GM21619 (cell line): Measurements from ENCODE around the gene PSD2.

Experiments
- ATAC-seq: cut with Tn5 transposase; IDR thresholded peaks from one replicate; pipeline ENCODE4 v1.9.1; 2021; ENCODE audit not compliant: unreplicated experiment

PSD2 gene

DNA sequence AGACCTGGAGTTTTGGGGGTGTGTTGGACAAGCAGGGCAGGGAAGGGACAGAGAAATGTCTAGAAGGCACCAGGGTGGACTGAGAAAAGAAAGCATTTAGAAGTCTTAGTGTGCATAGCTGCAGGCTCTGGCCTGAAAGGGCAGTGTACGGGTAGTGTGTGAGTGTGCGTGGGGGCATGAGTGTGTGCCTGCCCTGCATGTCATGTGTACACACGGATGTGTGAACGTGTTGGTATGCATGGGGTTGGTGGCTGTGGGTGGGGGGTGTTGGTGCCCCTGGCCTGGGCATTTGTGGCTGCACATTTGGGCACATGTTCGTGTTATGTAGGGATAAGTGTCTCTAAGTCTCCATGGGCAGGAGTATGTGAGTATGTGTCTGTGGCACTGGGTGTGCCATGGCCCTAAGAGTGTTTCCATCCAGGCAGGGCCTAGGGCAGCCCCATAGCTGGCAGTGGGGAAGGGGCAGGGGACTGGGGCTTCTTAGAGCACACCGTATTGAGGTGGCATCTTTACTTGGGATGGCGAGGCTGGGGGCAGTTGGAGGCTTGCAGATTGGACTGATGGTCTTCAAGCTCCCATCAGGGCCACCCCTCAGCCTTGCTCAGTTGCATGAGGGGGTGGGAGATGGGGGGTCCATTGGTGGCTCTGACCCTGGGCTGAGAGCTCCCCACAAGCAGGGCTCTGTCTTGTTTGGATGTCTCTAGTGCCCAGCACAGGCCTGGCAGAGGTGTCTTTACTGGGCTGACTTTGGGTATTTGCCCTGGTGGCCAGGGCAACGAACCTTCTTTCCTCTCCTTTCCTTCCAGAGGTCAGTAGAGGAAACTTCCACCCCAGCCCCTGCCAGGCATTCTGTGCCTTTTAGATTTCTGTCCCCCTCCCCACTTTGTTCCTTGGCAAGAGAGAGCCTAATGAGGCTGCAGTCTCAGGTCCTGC is 15.0 kb downstream of the PSD2 start:
- no peak for ATAC-seq

DNA sequence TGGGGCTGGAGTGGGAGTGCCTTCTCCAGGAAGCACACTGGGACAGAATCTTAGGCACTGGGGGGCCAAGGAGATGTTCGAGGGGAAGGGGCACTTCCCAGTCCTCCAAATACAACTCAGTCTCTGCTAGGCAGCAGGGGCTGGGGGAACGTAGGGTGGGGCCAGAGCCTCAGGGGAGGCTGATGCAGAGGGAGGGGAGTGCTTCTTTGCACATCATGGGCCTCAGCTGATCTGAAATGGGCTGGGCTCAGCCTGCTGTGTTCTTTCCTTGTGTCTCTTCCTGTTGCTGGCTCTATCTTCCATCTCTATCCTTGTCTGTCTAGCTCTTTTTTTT is 15.6 kb downstream of the PSD2 start:
- ATAC-seq = no peak

DNA sequence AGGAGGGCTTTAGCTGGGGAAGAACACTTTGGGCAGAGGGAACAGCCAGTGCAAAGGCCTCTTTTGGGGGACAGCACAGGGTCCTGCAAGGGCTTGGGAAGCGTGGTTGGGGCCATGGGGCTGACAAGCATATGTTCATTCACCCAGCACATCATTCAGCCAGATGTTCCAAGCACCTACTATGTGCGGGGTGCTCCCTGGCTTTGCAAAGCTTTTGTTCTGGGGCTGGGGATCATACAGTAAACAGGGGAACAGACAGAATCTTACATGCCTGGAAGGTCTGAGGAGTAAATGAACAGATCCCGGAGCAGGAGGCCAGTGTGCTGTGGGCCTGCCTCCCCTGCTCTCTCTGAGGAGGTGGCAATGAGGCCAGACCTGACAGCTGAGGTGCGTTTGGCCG is 16.7 kb downstream of the PSD2 start:
- ATAC-seq = no peak

- no peak for ATAC-seq
Observed at GRCh38 chr5:139812836-139813805, 17.5 kb downstream of the PSD2 start.

DNA sequence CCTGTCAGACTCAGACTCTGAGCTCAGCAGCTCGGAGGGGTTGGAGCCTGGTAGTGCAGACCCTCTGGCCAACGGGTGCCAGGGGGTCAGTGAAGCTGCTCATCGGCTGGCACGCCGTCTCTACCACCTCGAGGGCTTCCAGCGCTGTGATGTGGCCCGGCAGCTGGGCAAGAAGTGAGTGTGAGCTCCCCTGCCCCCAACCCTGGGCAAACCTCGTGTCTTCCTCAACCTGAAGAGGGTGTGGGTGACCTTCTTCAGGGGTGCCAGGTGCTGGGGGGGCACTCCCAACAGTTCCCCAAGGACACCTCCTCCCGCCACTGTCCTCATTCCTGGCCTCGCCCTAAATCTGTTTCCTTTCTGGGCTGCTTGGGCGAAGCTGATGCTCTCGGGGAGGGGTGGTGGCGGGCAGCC is 18.6 kb downstream of the PSD2 start:
- no peak for ATAC-seq

DNA sequence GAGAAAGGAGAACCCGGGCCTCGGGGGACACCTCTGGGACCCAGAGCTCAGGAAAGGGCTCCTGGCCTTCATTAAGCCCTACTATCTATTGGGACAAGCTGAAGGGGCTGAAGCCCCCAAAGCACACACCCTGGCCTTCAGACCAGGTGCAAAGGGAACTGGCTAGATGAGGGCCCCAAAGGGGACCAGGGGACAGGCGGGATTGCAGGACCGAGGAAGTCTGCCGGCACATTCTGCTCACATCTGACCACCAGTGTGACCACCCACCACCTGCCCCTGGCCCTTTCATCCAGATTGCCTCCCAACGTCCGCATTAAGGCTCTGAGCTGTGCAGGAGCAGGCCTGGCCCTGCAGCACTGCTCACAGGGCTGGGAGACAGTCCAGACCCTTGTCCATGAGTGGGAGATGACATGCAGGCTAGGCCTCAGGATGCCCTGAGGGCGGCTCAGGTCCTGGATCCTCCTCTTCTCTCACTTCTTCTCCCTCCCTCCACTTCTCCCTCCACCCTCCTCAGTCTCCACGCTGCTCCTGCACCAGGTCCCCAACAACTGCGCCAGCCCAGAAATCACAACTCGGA is 19.2 kb downstream of the PSD2 start:
- ATAC-seq = no peak

GRCh38 chr5:139816566-139816965 is 21.0 kb downstream of the PSD2 start:
- ATAC-seq = no peak

DNA sequence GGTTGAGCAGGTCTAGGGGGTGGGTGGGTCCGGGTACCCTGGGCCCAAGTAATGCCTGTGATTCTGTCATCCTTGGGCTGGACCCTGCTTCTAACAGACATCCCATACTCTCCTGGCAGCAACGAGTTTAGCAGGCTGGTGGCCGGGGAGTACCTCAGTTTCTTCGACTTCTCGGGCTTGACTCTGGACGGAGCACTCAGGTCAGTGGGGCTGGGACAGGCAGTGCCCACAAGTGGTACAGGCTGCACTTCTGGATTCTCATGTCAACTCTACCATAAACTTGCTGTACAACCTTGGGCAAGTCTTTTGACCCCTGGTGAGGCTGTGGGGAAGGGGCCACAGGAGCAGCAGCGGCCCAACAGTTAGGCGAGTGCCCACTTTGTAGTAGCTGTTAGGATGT is 21.8 kb downstream of the PSD2 start:
- ATAC-seq = no peak

- no peak for ATAC-seq
Observed at GRCh38 chr5:139817970-139818369, 22.4 kb downstream of the PSD2 start.

DNA sequence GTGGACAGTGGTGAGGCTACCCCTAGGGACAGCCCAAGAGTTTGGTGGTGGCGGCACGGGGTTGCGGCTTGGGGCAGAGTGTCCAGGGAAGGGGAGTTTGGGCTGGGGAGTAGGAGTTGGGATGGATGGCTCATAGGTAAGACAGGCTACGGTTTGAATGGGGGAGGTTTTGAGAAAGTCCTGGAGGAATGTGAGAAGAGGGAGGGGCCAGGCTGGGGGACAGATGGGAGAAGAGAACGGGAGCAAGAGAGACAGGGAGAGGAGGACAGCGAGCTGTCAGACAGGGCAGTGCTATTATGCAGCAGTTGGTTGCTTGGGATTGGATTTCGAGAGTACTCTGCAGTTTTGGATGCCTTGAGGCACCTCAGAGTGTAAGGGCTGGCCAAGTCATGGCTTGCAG is 24.5 kb downstream of the PSD2 start:
- ATAC-seq = no peak

DNA sequence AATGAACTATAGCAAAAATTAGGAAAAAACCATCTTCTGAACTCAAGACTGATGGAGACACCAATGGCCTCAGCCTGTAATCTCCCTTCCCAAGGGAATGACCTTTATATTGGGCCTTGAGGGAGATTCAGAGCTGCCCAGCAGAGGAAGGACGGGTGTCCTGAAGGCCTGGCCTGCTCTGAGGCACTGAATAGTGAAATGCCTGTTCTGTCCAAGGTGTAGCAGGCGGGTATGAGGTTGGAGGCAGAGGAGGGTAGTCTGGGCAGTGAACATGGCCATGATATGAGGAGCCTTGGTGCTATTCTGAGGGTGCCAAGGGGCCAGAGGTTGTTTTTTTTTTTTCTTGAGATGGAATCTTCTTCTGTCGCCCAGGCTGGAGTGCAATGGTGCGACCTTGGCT is 25.0 kb downstream of the PSD2 start:
- ATAC-seq = no peak

DNA sequence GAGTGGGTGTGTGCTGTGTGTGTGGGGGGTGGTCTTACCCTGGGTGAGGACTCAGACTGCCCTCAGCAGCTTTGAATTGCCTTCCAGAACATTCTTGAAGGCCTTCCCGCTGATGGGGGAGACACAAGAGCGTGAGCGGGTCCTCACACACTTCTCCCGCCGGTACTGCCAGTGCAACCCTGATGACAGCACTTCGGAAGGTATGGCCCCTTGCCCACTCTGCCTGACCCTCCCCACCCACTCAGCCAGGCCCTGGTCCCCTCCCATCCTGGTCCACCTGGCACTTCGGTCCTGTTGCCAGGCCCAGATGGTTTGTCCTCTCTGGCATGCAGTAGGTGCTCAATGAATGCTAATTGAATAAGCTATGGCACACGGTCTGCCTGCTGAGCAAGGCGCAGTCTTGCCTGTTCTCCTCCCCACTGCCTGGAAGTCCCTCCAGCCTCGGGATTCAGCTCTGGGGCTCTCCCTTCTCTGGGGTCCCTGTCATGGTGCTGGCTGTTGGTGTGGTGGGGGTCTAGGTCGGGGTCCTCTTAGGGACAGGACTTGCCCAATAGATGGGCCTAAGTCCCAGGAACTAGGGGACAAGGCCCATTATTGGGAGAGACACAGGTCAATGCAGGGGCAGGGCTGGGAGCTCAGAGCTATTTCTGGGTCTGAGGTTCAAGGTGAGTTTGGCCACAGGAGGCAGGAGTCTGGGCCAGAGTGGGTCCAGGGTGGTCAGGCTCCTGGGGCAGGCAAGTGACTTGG is 26.4 kb downstream of the PSD2 start:
- ATAC-seq = no peak

GRCh38 chr5:139822553-139823425 is 27.2 kb downstream of the PSD2 start:
- no peak for ATAC-seq

DNA sequence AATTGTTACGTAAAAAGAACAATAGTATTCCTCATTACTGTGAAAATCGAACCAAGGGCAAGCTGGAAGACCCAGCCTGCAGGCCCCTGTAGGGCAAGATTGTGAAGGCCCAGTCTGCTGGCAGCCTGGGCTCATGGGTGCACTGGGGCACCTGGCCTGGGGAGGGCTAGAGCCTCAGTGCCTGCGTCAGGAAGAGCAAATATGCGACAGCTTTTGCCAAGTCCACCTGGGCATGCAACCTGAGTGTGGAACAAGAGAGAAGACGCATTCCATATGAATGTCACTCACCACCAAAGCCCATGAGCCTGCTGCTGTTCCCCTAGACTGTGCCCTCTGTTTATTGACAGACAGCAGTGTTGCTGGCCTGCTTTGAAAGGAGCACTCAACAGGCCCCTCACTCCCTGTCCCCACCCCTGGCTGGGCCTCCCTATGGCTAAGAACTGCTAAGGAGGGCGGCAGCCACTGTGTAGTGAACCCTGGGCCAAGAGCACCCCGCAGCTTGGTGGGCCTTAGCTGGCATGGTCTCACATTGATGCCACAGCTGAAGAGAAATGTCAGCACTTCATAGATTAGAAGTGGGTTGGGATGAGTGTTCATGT is 28.2 kb downstream of the PSD2 start:
- ATAC-seq = no peak

- no peak for ATAC-seq
Observed at GRCh38 chr5:139825690-139826089, 30.1 kb downstream of the PSD2 start.

GRCh38 chr5:139828207-139828895 is 32.7 kb downstream of the PSD2 start:
- ATAC-seq = no peak

- ATAC-seq = no peak
Observed at GRCh38 chr5:139829471-139829870, 33.9 kb downstream of the PSD2 start.

- no peak for ATAC-seq
Observed at GRCh38 chr5:139831624-139832023, 36.0 kb downstream of the PSD2 start.

DNA sequence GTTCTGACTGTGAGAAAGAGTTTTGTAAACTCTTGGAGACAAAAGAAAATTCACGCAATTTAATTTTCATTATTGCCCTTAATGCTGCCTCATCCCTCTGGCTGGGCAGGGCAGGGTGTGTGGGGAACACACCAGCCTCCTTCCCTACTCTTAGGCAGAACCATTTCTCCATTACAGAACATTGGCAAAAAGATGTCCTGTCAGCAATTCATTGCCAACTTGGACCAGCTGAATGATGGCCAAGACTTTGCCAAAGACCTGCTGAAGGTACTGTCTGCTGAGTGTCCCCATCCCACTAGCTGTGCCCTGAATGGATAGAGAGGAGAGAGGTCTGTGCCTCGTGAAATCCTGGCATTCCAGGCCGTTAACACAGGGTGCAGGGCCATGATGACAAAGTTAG is 37.9 kb downstream of the PSD2 start:
- no peak for ATAC-seq
